PC-9 (cell line): Measurements from ENCODE around the gene RBCK1.

Source experiments
- CTCF ChIP-seq: fragments of 200-600 bp; sonication (generic); conservative IDR thresholded peaks from 2 replicates; pipeline ENCODE4 v1.6.1; 2017; ENCODE audit warnings: mixed run types, antibody characterized with exemption, mild to moderate bottlenecking, moderate library complexity
- EZH2 ChIP-seq: fragments of 200-600 bp; sonication (generic); IDR thresholded peaks from 2 replicates; pipeline ENCODE4 v1.8.0; 2017; ENCODE audit warnings: antibody characterized with exemption, low read depth

GRCh38 chr20:419556-420165 lies 11.6 kb downstream of the RBCK1 start:
- TF ChIP-seq CTCF (no peak), EZH2 (no peak)
